Upper lobe of left lung (tissue), 4 donors: ENCODE measurements around the gene ENG.

ENCODE experiments used
- CTCF ChIP-seq, 6 experiments: fragments of 450-650 bp in 4 of 6; fragments of 200-600 bp in 2 of 6; sonication (generic) in 2 of 6; IDR thresholded peaks; one replicate each; pipeline ENCODE4 v1.5.1; 2016 to 2019; ENCODE audit warnings: antibody characterized with exemption in 6 of 6
- POLR2A ChIP-seq, 4 donors: fragments of 450-650 bp; IDR thresholded peaks; one replicate each; pipeline ENCODE4 v1.5.1; 2016 to 2017; ENCODE audit warnings: antibody characterized with exemption in 4 of 4, mild to moderate bottlenecking in 2 of 4
- POLR2AphosphoS5 ChIP-seq, 2 donors: sonication (generic); formaldehyde crosslinking; IDR thresholded peaks; one replicate each; pipeline ENCODE4 v1.5.1; 2017; ENCODE audit warnings: antibody characterized with exemption in 2 of 2

GRCh38 chr9:127897193-127897692, 42.8 kb upstream of the ENG start:
- TF ChIP-seq CTCF (IDR thresholded peaks at IDR 0.05) (no peak), POLR2A (IDR thresholded peaks at IDR 0.05) (peak in 1 of 4 donors; percentile 27), POLR2AphosphoS5 (IDR thresholded peaks at IDR 0.05) (no peak)
